Testis (tissue), 2 donors: ENCODE data around the gene SAP25.

Experiments used
- CTCF ChIP-seq, 3 experiments: fragments of 450-650 bp in 2 of 3; fragments of 200-600 bp in 1 of 3; sonication (generic) in 1 of 3; IDR thresholded peaks; one replicate each; pipeline ENCODE4 v1.5.1; 2016 to 2019; ENCODE audit warnings: antibody characterized with exemption in 3 of 3, mild to moderate bottlenecking in 2 of 3, moderate library complexity in 1 of 3
- POLR2A ChIP-seq: fragments of 450-650 bp; IDR thresholded peaks from one replicate; pipeline ENCODE4 v1.6.1; 2017; ENCODE audit warnings: antibody characterized with exemption, mild to moderate bottlenecking, moderate library complexity

- TF ChIP-seq POLR2A (no peak), CTCF (IDR thresholded peaks at IDR 0.05) (no peak)
Observed at GRCh38 chr7:100567031-100567730, 6.5 kb downstream of the SAP25 start.
